HG02970 (cell line): ENCODE data around the gene TOM1L1.

Experiments used
- ATAC-seq: cut with Tn5 transposase; IDR thresholded peaks from one replicate; pipeline ENCODE4 v1.9.1; 2021; ENCODE audit warnings: mild to moderate bottlenecking, moderate library complexity, moderate number of reproducible peaks; ENCODE audit not compliant: unreplicated experiment, low FRiP score

The TOM1L1 gene

GRCh38 chr17:54982399-54982798 lies 81.7 kb downstream of the TOM1L1 start:
- no peak for ATAC-seq

- ATAC-seq, result no peak
Observed at GRCh38 chr17:54983260-54983659, 82.6 kb downstream of the TOM1L1 start.

GRCh38 chr17:54985476-54985875 lies 84.8 kb downstream of the TOM1L1 start:
- ATAC-seq, result no peak

GRCh38 chr17:54990118-54990517 lies 89.5 kb downstream of the TOM1L1 start:
- no peak for ATAC-seq

- no peak for ATAC-seq
Observed at GRCh38 chr17:54991567-54991966, 90.9 kb downstream of the TOM1L1 start.

- no peak for ATAC-seq
Observed at GRCh38 chr17:54992797-54993639, 92.4 kb downstream of the TOM1L1 start.

- no peak for ATAC-seq
Observed at GRCh38 chr17:54996441-54996840, 95.8 kb downstream of the TOM1L1 start.

GRCh38 chr17:55002458-55002857 lies 101.8 kb downstream of the TOM1L1 start:
- ATAC-seq, result no peak

GRCh38 chr17:55004484-55004883 lies 103.8 kb downstream of the TOM1L1 start:
- no peak for ATAC-seq

- no peak for ATAC-seq
Observed at GRCh38 chr17:55005520-55005919, 104.9 kb downstream of the TOM1L1 start.
